NCI-H2171 (cell line): Measurements from ENCODE around the gene LAMC3.

Source experiments
- DNase-seq: peaks from one replicate; lab custom pipeline; 2025; lab: John Stamatoyannopoulos, UW

Gene LAMC3

GRCh38 chr9:131045300-131046092 is 36.5 kb downstream of the LAMC3 start:
- DNase-seq = no peak

GRCh38 chr9:131046093-131046380 is 37.1 kb downstream of the LAMC3 start:
- no peak for DNase-seq

- peak; percentile 78 for DNase-seq
Observed at GRCh38 chr9:131046581-131047202, 37.7 kb downstream of the LAMC3 start.

- DNase-seq = no peak
Observed at GRCh38 chr9:131048332-131048731, 39.4 kb downstream of the LAMC3 start.

GRCh38 chr9:131048820-131049219 is 39.8 kb downstream of the LAMC3 start:
- DNase-seq = no peak

GRCh38 chr9:131049829-131050715 is 41.1 kb downstream of the LAMC3 start:
- no peak for DNase-seq

- DNase-seq = no peak
Observed at GRCh38 chr9:131050831-131051230, 41.9 kb downstream of the LAMC3 start.

GRCh38 chr9:131051592-131052517 is 42.9 kb downstream of the LAMC3 start:
- DNase-seq = no peak

GRCh38 chr9:131053896-131054295 is 44.9 kb downstream of the LAMC3 start:
- no peak for DNase-seq

GRCh38 chr9:131056781-131057506 is 48.0 kb downstream of the LAMC3 start:
- no peak for DNase-seq

GRCh38 chr9:131060900-131061630 is 52.1 kb downstream of the LAMC3 start:
- no peak for DNase-seq

- no peak for DNase-seq
Observed at GRCh38 chr9:131062969-131063368, 54.0 kb downstream of the LAMC3 start.

- no peak for DNase-seq
Observed at GRCh38 chr9:131065599-131065998, 56.6 kb downstream of the LAMC3 start.

- DNase-seq = no peak
Observed at GRCh38 chr9:131067625-131068024, 58.7 kb downstream of the LAMC3 start.

- no peak for DNase-seq
Observed at GRCh38 chr9:131068076-131068816, 59.3 kb downstream of the LAMC3 start.

- DNase-seq = no peak
Observed at GRCh38 chr9:131069699-131070098, 60.7 kb downstream of the LAMC3 start.

- DNase-seq = no peak
Observed at GRCh38 chr9:131072107-131072870, 63.3 kb downstream of the LAMC3 start.

GRCh38 chr9:131072871-131073237 is 63.9 kb downstream of the LAMC3 start:
- DNase-seq = no peak
